Astrocyte (in vitro differentiated cells and primary cell): ENCODE results near the gene RBPMS2. TPM values are rescaled to one million over a fixed set of nuclear protein-coding genes. Genes with fewer than 3 reads are reported as not detected.

Experiments
- DNase-seq: peaks from one replicate; pipeline ENCODE4 v3.0.0-alpha.2; 2010; ENCODE audit warnings: low read depth
- FAIRE-seq: peaks from 2 replicates; lab custom pipeline; 2011; peaks lifted over from hg19 to GRCh38; lab: Jason Lieb, UNC
- H2AFZ ChIP-seq: 2 replicates; pipeline ENCODE4 v1.6.0; 2012; ENCODE audit warnings: low read depth, low read length, inconsistent platforms
- H3K27ac ChIP-seq: 2 replicates; pipeline ENCODE4 v1.5.1; 2011; ENCODE audit warnings: low read depth, low read length, inconsistent platforms
- H3K27me3 ChIP-seq: 2 replicates; pipeline ENCODE4 v1.6.0; 2011; ENCODE audit warnings: low read length, inconsistent platforms; ENCODE audit not compliant: insufficient read depth
- H3K36me3 ChIP-seq: 2 replicates; pipeline ENCODE4 v1.5.1; 2011; ENCODE audit warnings: low read length, inconsistent platforms; ENCODE audit not compliant: insufficient read depth
- H3K4me1 ChIP-seq: 2 replicates; pipeline ENCODE4 v1.5.1; 2011; ENCODE audit warnings: low read length, inconsistent platforms; ENCODE audit not compliant: insufficient read depth
- H3K4me2 ChIP-seq: 2 replicates; pipeline ENCODE4 v1.6.0; 2012; ENCODE audit warnings: low read length, inconsistent platforms
- H3K4me3 ChIP-seq: 2 replicates; pipeline ENCODE4 v1.5.1; 2011; ENCODE audit warnings: low read depth, mild to moderate bottlenecking, low read length, inconsistent platforms; ENCODE audit not compliant: insufficient read depth
- H3K79me2 ChIP-seq: 2 replicates; pipeline ENCODE4 v1.6.0; 2012; ENCODE audit warnings: mild to moderate bottlenecking, low read length, inconsistent platforms; ENCODE audit not compliant: insufficient read depth
- H3K9ac ChIP-seq: 2 replicates; pipeline ENCODE4 v1.6.0; 2012; ENCODE audit warnings: mild to moderate bottlenecking, low read length, inconsistent platforms
- H3K9me3 ChIP-seq: 2 replicates; pipeline ENCODE4 v1.5.1; 2012; ENCODE audit warnings: low read depth, mild to moderate bottlenecking, low read length, inconsistent platforms; ENCODE audit not compliant: insufficient read depth
- H4K20me1 ChIP-seq: 2 replicates; pipeline ENCODE4 v1.6.0; 2012; ENCODE audit warnings: low read length, inconsistent platforms; ENCODE audit not compliant: insufficient read depth
- H3K27ac Mint-ChIP-seq: one replicate; pipeline ENCODE4 v1.8.0; 2021; ENCODE audit warnings: mild to moderate bottlenecking, mixed read lengths; ENCODE audit not compliant: unreplicated experiment
- H3K27me3 Mint-ChIP-seq: one replicate; pipeline ENCODE4 v1.8.0; 2021; ENCODE audit warnings: low read depth, mixed read lengths; ENCODE audit not compliant: unreplicated experiment
- H3K36me3 Mint-ChIP-seq: one replicate; pipeline ENCODE4 v1.8.0; 2021; ENCODE audit warnings: low read depth, mixed read lengths; ENCODE audit not compliant: unreplicated experiment
- H3K4me1 Mint-ChIP-seq: one replicate; pipeline ENCODE4 v1.8.0; 2021; ENCODE audit warnings: low read depth, mixed read lengths; ENCODE audit not compliant: unreplicated experiment
- H3K4me3 Mint-ChIP-seq: one replicate; pipeline ENCODE4 v1.8.0; 2021; ENCODE audit warnings: mild to moderate bottlenecking, moderate library complexity, mixed read lengths; ENCODE audit not compliant: unreplicated experiment
- H3K9me3 Mint-ChIP-seq: one replicate; pipeline ENCODE4 v1.8.0; 2021; ENCODE audit warnings: mild to moderate bottlenecking, mixed read lengths; ENCODE audit not compliant: unreplicated experiment
- CTCF ChIP-seq: IDR thresholded peaks from 2 replicates; pipeline ENCODE4 v1.5.1; 2011; ENCODE audit warnings: low read depth, mild to moderate bottlenecking, inconsistent platforms, low read length, moderate library complexity; ENCODE audit not compliant: insufficient read depth
- EZH2 ChIP-seq: IDR thresholded peaks from 2 replicates; pipeline ENCODE4 v1.6.1; 2012; ENCODE audit warnings: mild to moderate bottlenecking, low read length, inconsistent platforms; ENCODE audit not compliant: insufficient read depth
- total RNA-seq: library from RNA; stranded (reverse); gene quantifications from 2 replicates; pipeline ENCODE4 v1.2.1, GENCODE V29; 2021

The RBPMS2 gene
- total RNA-seq, 1 donor from 2014 or later: 10.6 TPM

- H3K27ac Mint-ChIP-seq: peak overlapping the region; percentile 53
- no peaks in the 10 kb centered on the region for H3K36me3 ChIP-seq
- H3K9me3 Mint-ChIP-seq: no peaks in the 10 kb centered on the region
- FAIRE-seq (no peak), DNase-seq (peak; percentile 3)
- no peaks in the 10 kb centered on the region for H3K27me3 ChIP-seq
- no peaks in the 10 kb centered on the region for H3K36me3 Mint-ChIP-seq
- H3K79me2 ChIP-seq: no peaks in the 10 kb centered on the region
- H3K4me2 ChIP-seq: no peak overlapping the region
- no peaks in the 10 kb centered on the region for H3K4me1 Mint-ChIP-seq
- no peak for TF ChIP-seq CTCF
- TF ChIP-seq EZH2: no peak
- no peak overlapping the region for H2AFZ ChIP-seq
- no peak overlapping the region for H3K4me3 Mint-ChIP-seq
- H3K27me3 Mint-ChIP-seq: no peaks in the 10 kb centered on the region
- no peaks in the 10 kb centered on the region for H3K4me1 ChIP-seq
- no peak overlapping the region for H3K4me3 ChIP-seq
- H3K9ac ChIP-seq: no peak overlapping the region
- no peaks in the 10 kb centered on the region for H3K9me3 ChIP-seq
- H3K27ac ChIP-seq: no peak overlapping the region
- H4K20me1 ChIP-seq: no peaks in the 10 kb centered on the region
Observed at GRCh38 chr15:64792282-64792681, 16.9 kb upstream of the RBPMS2 start.

- no peaks in the 10 kb centered on the region for H3K27me3 ChIP-seq
- H3K27ac ChIP-seq: no peak overlapping the region
- H3K4me3 Mint-ChIP-seq: no peak overlapping the region
- no peak for FAIRE-seq
- no peak overlapping the region for H2AFZ ChIP-seq
- H4K20me1 ChIP-seq: no peaks in the 10 kb centered on the region
- H3K36me3 Mint-ChIP-seq: no peaks in the 10 kb centered on the region
- H3K9me3 ChIP-seq: no peaks in the 10 kb centered on the region
- no peaks in the 10 kb centered on the region for H3K4me1 ChIP-seq
- no peak overlapping the region for H3K9ac ChIP-seq
- no peak overlapping the region for H3K4me2 ChIP-seq
- no peaks in the 10 kb centered on the region for H3K9me3 Mint-ChIP-seq
- H3K4me1 Mint-ChIP-seq: no peaks in the 10 kb centered on the region
- no peak overlapping the region for H3K27ac Mint-ChIP-seq
- no peak overlapping the region for H3K4me3 ChIP-seq
- no peaks in the 10 kb centered on the region for H3K27me3 Mint-ChIP-seq
- no peak for TF ChIP-seq EZH2
- TF ChIP-seq CTCF: no peak
- no peaks in the 10 kb centered on the region for H3K79me2 ChIP-seq
- no peak for DNase-seq
- H3K36me3 ChIP-seq: no peaks in the 10 kb centered on the region
Observed at GRCh38 chr15:64791401-64791800, 16.0 kb upstream of the RBPMS2 start.

GRCh38 chr15:64783796-64784195 is 8.4 kb upstream of the RBPMS2 start:
- H3K4me2 ChIP-seq: no peak overlapping the region
- no peak for FAIRE-seq
- H3K4me3 Mint-ChIP-seq: no peak overlapping the region
- no peak overlapping the region for H3K27ac ChIP-seq
- H3K36me3 ChIP-seq: no peaks in the 10 kb centered on the region
- H2AFZ ChIP-seq: no peak overlapping the region
- H3K27ac Mint-ChIP-seq: no peak overlapping the region
- peaks cover 14% of the 10 kb centered on the region for H3K27me3 Mint-ChIP-seq
- no peak for DNase-seq
- H3K4me3 ChIP-seq: no peak overlapping the region
- TF ChIP-seq EZH2 (no peak), CTCF (no peak)
- H3K9me3 ChIP-seq: no peaks in the 10 kb centered on the region
- H3K36me3 Mint-ChIP-seq: no peaks in the 10 kb centered on the region
- H3K9me3 Mint-ChIP-seq: no peaks in the 10 kb centered on the region
- no peaks in the 10 kb centered on the region for H3K27me3 ChIP-seq
- H3K79me2 ChIP-seq: no peaks in the 10 kb centered on the region
- no peaks in the 10 kb centered on the region for H3K4me1 Mint-ChIP-seq
- no peaks in the 10 kb centered on the region for H3K4me1 ChIP-seq
- no peaks in the 10 kb centered on the region for H4K20me1 ChIP-seq
- no peak overlapping the region for H3K9ac ChIP-seq
